ENCODE data around the gene FOXD2. TPM values are rescaled to one million over a fixed set of nuclear protein-coding genes. Genes with fewer than 3 reads are reported as not detected.

Gene FOXD2
- total RNA-seq, 1 donor from 2014 or later: not detected

DNA sequence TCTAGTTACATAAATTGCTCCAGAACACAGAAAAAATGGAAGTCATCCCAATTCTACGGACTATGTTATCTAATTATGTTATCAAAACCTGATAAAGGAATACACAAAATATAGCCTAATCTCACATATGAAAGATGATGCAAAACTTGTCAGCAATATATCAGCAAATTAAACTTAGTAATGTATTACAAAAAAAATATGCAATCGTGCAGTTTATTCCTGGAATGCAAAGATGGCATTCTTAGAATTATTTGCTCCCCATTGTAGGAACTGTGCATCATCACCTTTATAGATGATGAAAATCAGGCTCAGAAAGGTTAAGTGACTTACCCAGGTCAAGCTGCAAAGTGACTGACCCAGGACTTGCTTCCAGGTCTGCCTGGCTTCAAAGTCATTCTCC, 14.0 kb upstream of the FOXD2 start:
- no peak for TF ChIP-seq CTCF (IDR thresholded peaks at IDR 0.05; ENCODE audit: borderline replicate concordance)
- Histone ChIP-seq H3K27me3 (ENCODE audit: low read depth) (peaks cover 99% of the 10 kb centered on the region), H3K9me3 (replicated peaks) (no peaks in the 10 kb centered on the region), H3K27ac (replicated peaks) (no peak overlapping the region), H3K4me3 (no peak overlapping the region), H3K36me3 (no peaks in the 10 kb centered on the region), H3K4me1 (no peaks in the 10 kb centered on the region)
- intact Hi-C loops (cut with micrococcal nuclease): no loop called here
- no peak for DNase-seq

DNA sequence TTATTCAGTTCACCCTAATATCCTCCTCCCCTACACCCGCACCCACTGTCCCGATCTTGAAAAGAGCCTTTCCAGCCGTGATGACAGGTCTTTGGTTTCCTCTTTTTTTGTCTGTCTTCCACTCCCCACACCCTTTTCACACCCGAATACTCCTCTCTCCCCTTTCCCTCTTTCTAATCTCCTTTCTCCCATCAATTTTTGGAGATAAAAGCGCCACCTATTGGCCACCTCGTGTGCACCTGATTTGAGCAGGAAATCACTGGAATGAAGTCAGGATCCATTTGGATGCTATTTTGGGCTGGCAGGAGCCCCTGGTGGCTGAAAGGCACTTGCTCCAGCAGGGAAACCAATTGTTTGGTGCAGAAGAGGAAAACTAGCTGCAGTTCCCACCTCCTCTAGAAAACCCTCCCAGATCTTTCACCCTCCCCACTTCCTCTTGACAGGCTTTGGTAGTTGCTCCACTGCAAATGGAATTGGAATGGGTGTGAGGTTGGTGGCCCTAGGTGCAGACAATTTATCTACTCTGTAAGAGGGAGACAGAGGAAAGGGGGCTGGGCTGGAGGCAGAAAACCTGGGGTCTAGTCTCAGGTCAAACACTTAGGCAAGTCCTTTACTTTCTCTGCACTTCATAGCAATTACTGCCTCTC, 13.4 kb upstream of the FOXD2 start:
- H3K9me3 ChIP-seq (replicated peaks): no peaks in the 10 kb centered on the region
- H3K27me3 ChIP-seq (ENCODE audit: low read depth): peaks cover 99% of the 10 kb centered on the region
- intact Hi-C loops (cut with micrococcal nuclease): no loop called here
- peak; percentile 71 for TF ChIP-seq CTCF (IDR thresholded peaks at IDR 0.05; ENCODE audit: borderline replicate concordance)
- no peak overlapping the region for H3K4me3 ChIP-seq
- DNase-seq: no peak
- no peak overlapping the region for H3K27ac ChIP-seq (replicated peaks)
- H3K4me1 ChIP-seq: no peaks in the 10 kb centered on the region
- H3K36me3 ChIP-seq: no peaks in the 10 kb centered on the region

DNA sequence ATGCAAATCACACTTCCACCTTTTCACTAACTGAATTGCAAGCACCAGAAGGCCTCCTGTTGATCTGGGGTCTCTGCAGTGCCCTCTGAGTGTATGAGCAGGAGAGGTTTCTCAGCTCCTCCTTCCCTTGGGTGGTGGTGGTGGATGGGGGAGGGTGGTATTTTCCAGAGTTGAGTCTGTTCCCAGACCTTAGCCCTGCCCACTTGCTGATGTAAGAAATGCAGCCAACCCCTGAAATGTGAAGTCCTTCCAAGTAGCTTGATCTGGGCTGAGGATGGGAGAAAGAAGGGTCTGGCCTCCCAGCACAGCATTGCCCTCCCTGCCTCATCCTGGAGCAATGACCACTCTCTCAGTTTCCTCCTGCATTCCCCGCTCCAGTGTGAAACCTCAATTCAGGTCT, 6.3 kb upstream of the FOXD2 start:
- no peak for TF ChIP-seq CTCF (IDR thresholded peaks at IDR 0.05; ENCODE audit: borderline replicate concordance)
- H3K36me3 ChIP-seq: no peaks in the 10 kb centered on the region
- H3K4me1 ChIP-seq: peaks cover 38% of the 10 kb centered on the region
- intact Hi-C loops (cut with micrococcal nuclease): loop anchor here (10.0 kb wide), 1 partner anchor 283 kb away; no protein-coding TSS in a partner anchor
- DNase-seq: no peak
- H3K9me3 ChIP-seq (replicated peaks): no peaks in the 10 kb centered on the region
- H3K27me3 ChIP-seq (ENCODE audit: low read depth): peaks cover 100% of the 10 kb centered on the region
- no peak overlapping the region for H3K27ac ChIP-seq (replicated peaks)
- no peak overlapping the region for H3K4me3 ChIP-seq

- intact Hi-C loops (cut with micrococcal nuclease): loop anchor here (10.0 kb wide), 1 partner anchor 282 kb away; no protein-coding TSS in a partner anchor
- Histone ChIP-seq H3K4me1 (peaks cover 47% of the 10 kb centered on the region), H3K27me3 (ENCODE audit: low read depth) (peaks cover 100% of the 10 kb centered on the region)
These were observed 5.5 kb upstream of the FOXD2 start for GRCh38 chr1:47432071-47433036.

More at GRCh38 chr1:47432071-47433036, 5.5 kb upstream of the FOXD2 start:
- Histone ChIP-seq H3K4me3 (peak overlapping the region; percentile 46), H3K27ac (replicated peaks) (no peak overlapping the region), H3K36me3 (no peaks in the 10 kb centered on the region), H3K9me3 (replicated peaks) (no peaks in the 10 kb centered on the region)
- TF ChIP-seq CTCF (IDR thresholded peaks at IDR 0.05; ENCODE audit: borderline replicate concordance): peak; percentile 78
- DNase-seq: peak; percentile 71
